Trophoblast cell (in vitro differentiated cells and primary cell): ENCODE results near the gene TEKT5.

ENCODE experiments used
- DNase-seq, 2 donors: peaks; one replicate each; pipeline ENCODE4 v3.0.0-alpha.2; 2016
- H2AFZ ChIP-seq: 2 replicates; pipeline ENCODE4 v1.6.1; 2013; ENCODE audit warnings: low read length, moderate library complexity, mild to moderate bottlenecking; ENCODE audit not compliant: insufficient read depth, poor library complexity
- H2AK5ac ChIP-seq: 2 replicates; pipeline ENCODE4 v1.6.1; 2013; ENCODE audit warnings: mild to moderate bottlenecking, low read length
- H2BK120ac ChIP-seq: 2 replicates; pipeline ENCODE4 v1.6.1; 2013; ENCODE audit warnings: low read length, mild to moderate bottlenecking, moderate library complexity; ENCODE audit not compliant: insufficient read depth, poor library complexity
- H2BK12ac ChIP-seq: 2 replicates; pipeline ENCODE4 v1.6.1; 2013; ENCODE audit warnings: mild to moderate bottlenecking, low read length, moderate library complexity
- H2BK5ac ChIP-seq: 2 replicates; pipeline ENCODE4 v1.6.1; 2013; ENCODE audit warnings: low read length, low read depth, moderate library complexity, mild to moderate bottlenecking; ENCODE audit not compliant: poor library complexity
- H3K14ac ChIP-seq: 2 replicates; pipeline ENCODE4 v1.6.1; 2013; ENCODE audit warnings: mild to moderate bottlenecking, low read length
- H3K18ac ChIP-seq: 2 replicates; pipeline ENCODE4 v1.6.1; 2013; ENCODE audit warnings: mild to moderate bottlenecking, low read length
- H3K23ac ChIP-seq: 2 replicates; pipeline ENCODE4 v1.6.1; 2013; ENCODE audit warnings: low read length
- H3K27ac ChIP-seq: 2 replicates; pipeline ENCODE4 v1.5.1; 2013; ENCODE audit warnings: low read depth, mild to moderate bottlenecking, inconsistent platforms, low read length, moderate library complexity
- H3K27me3 ChIP-seq: 2 replicates; pipeline ENCODE4 v1.6.1; 2013; ENCODE audit warnings: inconsistent platforms, mild to moderate bottlenecking, low read length, moderate library complexity; ENCODE audit not compliant: insufficient read depth
- H3K36me3 ChIP-seq, 2 experiments: 1 replicate in 1 of 2; 2 replicates in 1 of 2; pipeline ENCODE4 v1.6.1; 2013; ENCODE audit warnings: low read length in 2 of 2, mild to moderate bottlenecking in 2 of 2, moderate library complexity in 1 of 2; ENCODE audit not compliant: insufficient read depth in 2 of 2, control insufficient read depth in 1 of 2
- H3K4ac ChIP-seq: 2 replicates; pipeline ENCODE4 v1.6.1; 2013; ENCODE audit warnings: low read depth, mild to moderate bottlenecking, low read length, moderate library complexity
- H3K4me1 ChIP-seq, 2 experiments: 1 replicate in 1 of 2; 2 replicates in 1 of 2; pipeline ENCODE4 v1.6.1; 2013; ENCODE audit warnings: low read length in 2 of 2, mild to moderate bottlenecking in 2 of 2, moderate library complexity in 1 of 2; ENCODE audit not compliant: insufficient read depth in 2 of 2, control insufficient read depth in 1 of 2
- H3K4me2 ChIP-seq: 2 replicates; pipeline ENCODE4 v1.6.1; 2013; ENCODE audit warnings: inconsistent platforms, mild to moderate bottlenecking, low read length, moderate library complexity
- H3K4me3 ChIP-seq: 2 replicates; pipeline ENCODE4 v1.5.1; 2013; ENCODE audit warnings: mild to moderate bottlenecking, low read depth, low read length, inconsistent platforms
- H3K79me1 ChIP-seq: one replicate; pipeline ENCODE4 v1.6.1; 2013; ENCODE audit warnings: low read length
- H3K79me2 ChIP-seq: 2 replicates; pipeline ENCODE4 v1.6.1; 2013; ENCODE audit warnings: low read length, mild to moderate bottlenecking; ENCODE audit not compliant: control insufficient read depth, insufficient read depth, poor library complexity
- H3K9ac ChIP-seq: 2 replicates; pipeline ENCODE4 v1.6.1; 2013; ENCODE audit warnings: mild to moderate bottlenecking, low read length
- H3K9me3 ChIP-seq: 2 replicates; pipeline ENCODE4 v1.6.1; 2013; ENCODE audit warnings: low read depth, mild to moderate bottlenecking, control low read depth, inconsistent platforms, low read length; ENCODE audit not compliant: insufficient read depth
- H4K12ac ChIP-seq: 2 replicates; pipeline ENCODE4 v1.6.1; 2013; ENCODE audit warnings: low read depth, mild to moderate bottlenecking, low read length, moderate library complexity
- H4K8ac ChIP-seq: 2 replicates; pipeline ENCODE4 v1.6.1; 2013; ENCODE audit warnings: low read depth, mild to moderate bottlenecking, low read length, moderate library complexity
- H4K91ac ChIP-seq: one replicate; pipeline ENCODE4 v1.6.1; 2013; ENCODE audit warnings: low read depth, mild to moderate bottlenecking, low read length, moderate library complexity
- WGBS: extraction: QIAGEN DNeasy Blood & Tissue Kit; methylation state at CpG from one replicate; pipeline ENCODE4 v1.1.7; 2013; ENCODE audit warnings: missing lambda C conversion rate; ENCODE audit not compliant: insufficient read length, insufficient coverage; ENCODE audit errors: extremely low coverage; 5-methylcytosine and 5-hydroxymethylcytosine counted together

Gene TEKT5

GRCh38 chr16:10583269-10583668, 111.5 kb downstream of the TEKT5 start:
- no peak for DNase-seq
- no peaks in the 10 kb centered on the region for H3K36me3 ChIP-seq
- no peak overlapping the region for H3K23ac ChIP-seq
- H2AFZ ChIP-seq = no peak overlapping the region
- H3K9ac ChIP-seq = no peak overlapping the region
- no peak overlapping the region for H3K27ac ChIP-seq
- no peak overlapping the region for H3K4me3 ChIP-seq
- H3K9me3 ChIP-seq = no peaks in the 10 kb centered on the region
- WGBS = no CpG with 5 or more reads among the region's 4 CpGs
- no peak overlapping the region for H4K8ac ChIP-seq
- H2AK5ac ChIP-seq = no peak overlapping the region
- peaks cover 10% of the 10 kb centered on the region for H3K79me2 ChIP-seq
- no peak overlapping the region for H4K91ac ChIP-seq
- peaks cover 16 to 20% of the 10 kb centered on the region in 2 experiments for H3K4me1 ChIP-seq
- no peak overlapping the region for H3K4ac ChIP-seq
- H2BK120ac ChIP-seq = no peak overlapping the region
- H3K79me1 ChIP-seq = peaks cover 12% of the 10 kb centered on the region
- H2BK5ac ChIP-seq = no peak overlapping the region
- H3K27me3 ChIP-seq = no peaks in the 10 kb centered on the region
- H3K18ac ChIP-seq = no peak overlapping the region
- no peak overlapping the region for H4K12ac ChIP-seq
- no peak overlapping the region for H3K4me2 ChIP-seq
- H3K14ac ChIP-seq = no peak overlapping the region
- H2BK12ac ChIP-seq = no peak overlapping the region

GRCh38 chr16:10581507-10581906, 113.2 kb downstream of the TEKT5 start:
- Histone ChIP-seq H3K9ac (no peak overlapping the region), H2BK5ac (no peak overlapping the region), H3K4me1 (peaks cover 26 to 36% of the 10 kb centered on the region in 2 experiments), H3K18ac (no peak overlapping the region), H3K27me3 (no peaks in the 10 kb centered on the region), H3K9me3 (no peaks in the 10 kb centered on the region), H3K4me3 (no peak overlapping the region), H4K91ac (peak overlapping the region; percentile 68), H3K36me3 (no peaks in the 10 kb centered on the region), H3K23ac (no peak overlapping the region), H2BK12ac (peak overlapping the region; percentile 53), H2BK120ac (no peak overlapping the region), H4K8ac (no peak overlapping the region), H3K14ac (no peak overlapping the region), H2AK5ac (peak overlapping the region; percentile 82), H3K4me2 (no peak overlapping the region), H4K12ac (no peak overlapping the region), H3K27ac (no peak overlapping the region), H3K4ac (no peak overlapping the region), H3K79me1 (peaks cover 12% of the 10 kb centered on the region), H2AFZ (no peak overlapping the region), H3K79me2 (peaks cover 10% of the 10 kb centered on the region)
- WGBS = no CpG with 5 or more reads among the region's 2 CpGs
- no peak for DNase-seq

- no peak overlapping the region for H2AK5ac ChIP-seq
- peaks cover 28 to 40% of the 10 kb centered on the region in 2 experiments for H3K4me1 ChIP-seq
- H2BK5ac ChIP-seq = no peak overlapping the region
- peak overlapping the region; percentile 68 for H4K91ac ChIP-seq
- no peak overlapping the region for H3K23ac ChIP-seq
- H4K12ac ChIP-seq = peak overlapping the region; percentile 28
- no peak for DNase-seq
- H3K18ac ChIP-seq = peak overlapping the region; percentile 57
- H3K9me3 ChIP-seq = no peaks in the 10 kb centered on the region
- no peak overlapping the region for H3K27ac ChIP-seq
- H3K4me3 ChIP-seq = peak overlapping the region; percentile 78
- H3K4me2 ChIP-seq = peak overlapping the region; percentile 70
- no peak overlapping the region for H3K9ac ChIP-seq
- H3K79me1 ChIP-seq = peaks cover 12% of the 10 kb centered on the region
- peak overlapping the region; percentile 63 for H2AFZ ChIP-seq
- no peaks in the 10 kb centered on the region for H3K27me3 ChIP-seq
- H3K36me3 ChIP-seq = no peaks in the 10 kb centered on the region
- H3K14ac ChIP-seq = peak overlapping the region; percentile 25
- no CpG with 5 or more reads among the region's 7 CpGs for WGBS
- H2BK12ac ChIP-seq = peak overlapping the region; percentile 53
- no peak overlapping the region for H3K4ac ChIP-seq
- peaks cover 10% of the 10 kb centered on the region for H3K79me2 ChIP-seq
- H2BK120ac ChIP-seq = peak overlapping the region; percentile 48
- H4K8ac ChIP-seq = peak overlapping the region; percentile 62
These were observed 113.9 kb downstream of the TEKT5 start for GRCh38 chr16:10580883-10581247.

GRCh38 chr16:10579965-10580882, 114.5 kb downstream of the TEKT5 start, which contains the start of gene EMP2:
EMP2 (minus strand) TSS chr16:10580598; CDS start chr16:10547617, 32,981 bp downstream.
- H3K14ac ChIP-seq = peak within 1 kb of the TSS; percentile 58
- peaks cover 10% of the 10 kb centered on the region for H3K79me2 ChIP-seq
- peak within 1 kb of the TSS; percentile 53 for H3K9ac ChIP-seq
- H3K9me3 ChIP-seq = no peaks in the 10 kb centered on the region
- peak within 1 kb of the TSS; percentile 29 for H2BK5ac ChIP-seq
- no peaks in the 10 kb centered on the region for H3K27me3 ChIP-seq
- peak within 1 kb of the TSS; percentile 62 for H4K8ac ChIP-seq
- peak within 1 kb of the TSS; percentile 31 for H4K12ac ChIP-seq
- H3K4me1 ChIP-seq = peaks cover 28 to 42% of the 10 kb centered on the region in 2 experiments
- peak within 1 kb of the TSS; percentile 48 for H2BK120ac ChIP-seq
- WGBS = no CpG with 5 or more reads among the region's 91 CpGs
- no peak within 1 kb of the TSS for H3K23ac ChIP-seq
- H3K4ac ChIP-seq = peak within 1 kb of the TSS; percentile 41
- peaks cover 12% of the 10 kb centered on the region for H3K79me1 ChIP-seq
- peak within 1 kb of the TSS; percentile 64 for H2AFZ ChIP-seq
- H3K27ac ChIP-seq = no peak within 1 kb of the TSS
- peak within 1 kb of the TSS; percentile 78 for H3K4me3 ChIP-seq
- peak within 1 kb of the TSS; percentile 53 for H2BK12ac ChIP-seq
- DNase-seq = peak; percentile 16 to 51
- peak within 1 kb of the TSS; percentile 82 for H2AK5ac ChIP-seq
- H3K18ac ChIP-seq = peak within 1 kb of the TSS; percentile 66
- H3K36me3 ChIP-seq = no peaks in the 10 kb centered on the region
- H4K91ac ChIP-seq = peak within 1 kb of the TSS; percentile 68
- H3K4me2 ChIP-seq = peak within 1 kb of the TSS; percentile 70
